K562 (cell line): Measurements from ENCODE around the gene PHF1. TPM values are rescaled to one million over a fixed set of nuclear protein-coding genes. Genes with fewer than 3 reads are reported as not detected.

ENCODE experiments used
- ARNT ChIP-seq, 2 experiments: fragments of 450-650 bp; IDR thresholded peaks; 2 replicates each; pipeline ENCODE4 v1.6.1; 2016; ENCODE audit warnings: mild to moderate bottlenecking in 1 of 2
- ATF1 ChIP-seq, 2 experiments: fragments of 450-650 bp in 1 of 2; IDR thresholded peaks; 2 replicates each; pipeline ENCODE4 v1.6.1; 2016; ENCODE audit warnings: missing compliant biosample characterization in 1 of 2, missing genetic modification characterization in 1 of 2
- CBFA2T3 ChIP-seq: fragments of 450-650 bp; IDR thresholded peaks from 2 replicates; pipeline ENCODE4 v1.6.1; 2017
- ELF1 ChIP-seq: fragments of 200-800 bp; sonication (Bioruptor generic); IDR thresholded peaks from 2 replicates; pipeline ENCODE4 v1.6.1; 2016; ENCODE audit warnings: missing genetic modification characterization, missing compliant biosample characterization
- FOXJ2 ChIP-seq: fragments of 200-800 bp; sonication (Bioruptor generic); IDR thresholded peaks from 2 replicates; pipeline ENCODE4 v1.6.1; 2016; ENCODE audit warnings: missing genetic modification characterization, missing compliant biosample characterization
- FOXK1 ChIP-seq: sonication (generic); formaldehyde crosslinking; IDR thresholded peaks from 2 replicates; pipeline ENCODE4 v1.8.0; 2022; ENCODE audit warnings: missing genetic modification reagents, mild to moderate bottlenecking, borderline replicate concordance
- HMG20B ChIP-seq: fragments of 250-450 bp; sonication (Bioruptor Pico); IDR thresholded peaks from 2 replicates; pipeline ENCODE4 v1.5.0; 2021; ENCODE audit warnings: mild to moderate bottlenecking
- HOMEZ ChIP-seq: fragments of 250-450 bp; sonication (Bioruptor Pico); IDR thresholded peaks from 2 replicates; pipeline ENCODE4 v1.4.0; 2020; ENCODE audit warnings: mild to moderate bottlenecking, moderate library complexity
- JUN ChIP-seq, 2 experiments: sonication (generic) in 1 of 2; formaldehyde crosslinking in 1 of 2; IDR thresholded peaks; 2 replicates each; pipeline versions ENCODE4 v1.6.1 to v1.8.0; 2012 to 2022; ENCODE audit warnings: borderline replicate concordance in 2 of 2, mild to moderate bottlenecking in 2 of 2, improper control_type of control experiment in 1 of 2, low read depth in 1 of 2, low read length in 1 of 2, missing genetic modification reagents in 1 of 2
- NRF1 ChIP-seq, 2 experiments: fragments of 450-650 bp; IDR thresholded peaks in 1 of 2; conservative IDR thresholded peaks in 1 of 2; 2 replicates each; pipeline ENCODE4 v1.6.1; 2014; ENCODE audit warnings: mild to moderate bottlenecking in 2 of 2
- RNF2 ChIP-seq: sonication (generic); IDR thresholded peaks from 2 replicates; pipeline ENCODE4 v1.6.1; 2016
- SAP30 ChIP-seq: fragments of 200-600 bp; sonication (generic); IDR thresholded peaks from 2 replicates; pipeline ENCODE4 v1.6.1; 2012; ENCODE audit warnings: borderline replicate concordance, low read depth, mild to moderate bottlenecking, moderate library complexity, low read length, control low read depth, inconsistent platforms; ENCODE audit not compliant: insufficient read depth, poor library complexity, severe bottlenecking
- SMAD2 ChIP-seq: fragments of 150-350 bp; IDR thresholded peaks from 2 replicates; pipeline ENCODE4 v1.6.1; 2014; ENCODE audit warnings: low read depth, mild to moderate bottlenecking, low read length
- SMARCA4 ChIP-seq: fragments of 450-650 bp; IDR thresholded peaks from 2 replicates; pipeline ENCODE4 v1.6.1; 2016
- SNAPC5 ChIP-seq: fragments of 250-450 bp; sonication (Bioruptor Pico); IDR thresholded peaks from 2 replicates; pipeline ENCODE4 v1.8.0; 2021; ENCODE audit warnings: moderate library complexity, mild to moderate bottlenecking, inconsistent platforms
- ZFP1 ChIP-seq: fragments of 450-650 bp; formaldehyde crosslinking; IDR thresholded peaks from 2 replicates; pipeline ENCODE4 v1.4.0; 2020; ENCODE audit warnings: mild to moderate bottlenecking, mixed read lengths
- ZKSCAN8 ChIP-seq: fragments of 200-800 bp; sonication (Bioruptor generic); IDR thresholded peaks from 2 replicates; pipeline ENCODE4 v1.6.1; 2016; ENCODE audit warnings: missing genetic modification characterization, missing compliant biosample characterization
- ZNF146 ChIP-seq: IDR thresholded peaks from one replicate; pipeline ENCODE4 v1.6.1; 2018; ENCODE audit warnings: missing compliant biosample characterization; ENCODE audit not compliant: unreplicated experiment
- ZNF316 ChIP-seq: fragments of 450-650 bp; IDR thresholded peaks from 2 replicates; pipeline ENCODE4 v1.6.1; 2016
- ZNF347 ChIP-seq: fragments of 450-650 bp; formaldehyde crosslinking; IDR thresholded peaks from 2 replicates; pipeline ENCODE4 v1.4.0; 2020; ENCODE audit warnings: low read depth, mild to moderate bottlenecking, moderate library complexity
- ZNF764 ChIP-seq: fragments of 250-450 bp; sonication (Bioruptor Pico); IDR thresholded peaks from 2 replicates; pipeline ENCODE4 v1.4.0; 2020; ENCODE audit warnings: low read depth, mild to moderate bottlenecking, moderate library complexity
- ZNF79 ChIP-seq: fragments of 250-450 bp; sonication (Bioruptor Pico); IDR thresholded peaks from 2 replicates; pipeline ENCODE4 v1.4.0; 2020; ENCODE audit warnings: low read depth, mild to moderate bottlenecking, moderate library complexity
- polyA plus RNA-seq, 8 experiments: library from polyadenylated mRNA; depleted of rRNA in 4 of 8; stranded (reverse) in 5 of 8; unstranded in 3 of 8; fragments of >200 nt; fragmentation: Nextera tagmentation in 2 of 8; fragmentation: Illumina TruSeq in 1 of 8; extraction: Ambion mirVana in 2 of 8; extraction: Trizol in 1 of 8; gene quantifications; 2 replicates each; pipeline versions ENCODE4 v1.2.1 to v1.2.3, GENCODE V29; 2011 to 2014; ENCODE audit warnings: inconsistent platforms in 1 of 8, missing spikeins in 1 of 8
- total RNA-seq, 7 experiments: library from RNA; depleted of rRNA in 6 of 7; stranded (reverse); fragments of >200 nt in 6 of 7; fragmentation: Illumina TruSeq in 2 of 7; extraction: Trizol in 2 of 7; gene quantifications; 2 replicates each; pipeline versions ENCODE4 v1.2.1 to v1.2.3, GENCODE V29; 2011 to 2021; ENCODE audit warnings: low replicate concordance in 1 of 7
- TF ChIP-seq, protein P1 (sequence below): fragments of 250-450 bp; sonication (Bioruptor Pico); IDR thresholded peaks from 2 replicates; pipeline ENCODE4 v1.9.0; 2021; ENCODE audit warnings: mild to moderate bottlenecking, inconsistent platforms
- TF ChIP-seq, protein P2 (sequence below): sonication (generic); formaldehyde crosslinking; IDR thresholded peaks from 2 replicates; pipeline ENCODE4 v1.8.0; 2023; ENCODE audit warnings: mild to moderate bottlenecking, missing genetic modification reagents

PHF1 gene
- total and polyA plus RNA-seq, 9 of the 15 experiments (the other 6 are each of a cell fraction or from before 2014, with no cell fraction given): 3.7 to 64.2 (median 33.7) TPM

DNA sequence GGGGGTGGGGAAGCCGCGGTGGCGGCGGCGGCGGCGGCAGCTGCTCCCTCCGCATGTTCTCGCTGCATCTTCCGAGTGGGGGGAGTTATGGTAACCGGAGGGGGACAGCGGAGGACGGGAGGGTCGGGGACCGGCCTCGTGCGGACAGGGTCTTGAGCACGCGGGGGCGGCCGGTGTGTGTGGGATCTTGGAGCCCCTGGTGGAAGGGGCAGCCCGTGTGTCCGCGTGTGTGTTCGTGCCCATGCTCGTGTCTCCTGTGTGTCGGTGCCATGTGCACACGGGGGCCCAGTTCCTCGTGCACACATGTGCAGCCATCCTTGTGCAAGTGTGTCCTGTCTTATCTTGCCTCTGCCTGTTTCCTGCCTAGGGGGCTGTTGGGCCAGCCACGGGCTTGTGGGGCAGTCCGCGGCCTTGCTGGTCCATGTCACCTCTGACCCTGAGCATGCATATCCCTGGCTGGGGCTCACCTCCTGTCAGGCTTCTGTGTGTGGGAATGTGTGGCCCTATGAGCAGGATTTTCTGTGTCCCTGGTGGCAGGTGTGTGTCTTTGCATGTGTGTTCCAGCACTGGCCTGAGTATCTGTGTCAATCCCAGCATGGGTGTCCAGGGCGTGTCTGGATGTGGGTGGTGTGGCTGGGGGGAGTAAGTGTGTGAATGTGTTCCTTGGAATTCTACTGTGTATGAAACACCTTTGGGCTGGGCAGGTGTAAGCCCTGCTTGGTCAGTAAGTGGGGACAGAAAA is 17.6 kb downstream of the PHF1 start (continued):
- TF ChIP-seq HOMEZ (CRISPR knock-in tag) (peak; percentile 90; the same call in 1 of the 2 replicates), ARNT (IDR thresholded peaks at IDR 0.05) (0 out of 4 replicates have a peak, but pooled peaks of 1 of the 2 experiments have one; percentile 28), ZFP1 (CRISPR knock-in tag) (no peak), ATF1 (CRISPR knock-in tag; IDR thresholded peaks at IDR 0.05) (no peak), ATF1 (tag; IDR thresholded peaks at IDR 0.05) (peak; percentile 46), SAP30 (peak; percentile 90), SMAD2 (no peak), ZNF347 (CRISPR knock-in tag) (no peak), NRF1 (conservative IDR thresholded peaks at IDR 0.05 in 1 of 2, IDR thresholded peaks at IDR 0.05 in 1 of 2) (peak; percentile 38 to 59), ZKSCAN8 (no peak), CBFA2T3 (peak; percentile 76), HMG20B (CRISPR knock-in tag) (no peak), FOXJ2 (no peak), ELF1 (tag) (no peak), JUN (IDR thresholded peaks at IDR 0.05; ENCODE audit: borderline replicate concordance, low read depth, low read length) (peak; percentile 37; the same call in 1 of the 2 replicates), JUN (CRISPR knock-in tag; IDR thresholded peaks at IDR 0.05; ENCODE audit: borderline replicate concordance) (peak; percentile 98), ZNF764 (CRISPR knock-in tag) (no peak), ZNF146 (CRISPR knock-in tag) (no peak), ZNF316 (0 out of 2 replicates have a peak, but pooled peaks have one; percentile 9), SMARCA4 (0 out of 2 replicates have a peak, but pooled peaks have one; percentile 33), FOXK1 (peak; percentile 98), ZNF79 (no peak), RNF2 (peak; percentile 85; the same call in 1 of the 2 replicates), SNAPC5 (no peak)
- TF ChIP-seq, protein P1, sequence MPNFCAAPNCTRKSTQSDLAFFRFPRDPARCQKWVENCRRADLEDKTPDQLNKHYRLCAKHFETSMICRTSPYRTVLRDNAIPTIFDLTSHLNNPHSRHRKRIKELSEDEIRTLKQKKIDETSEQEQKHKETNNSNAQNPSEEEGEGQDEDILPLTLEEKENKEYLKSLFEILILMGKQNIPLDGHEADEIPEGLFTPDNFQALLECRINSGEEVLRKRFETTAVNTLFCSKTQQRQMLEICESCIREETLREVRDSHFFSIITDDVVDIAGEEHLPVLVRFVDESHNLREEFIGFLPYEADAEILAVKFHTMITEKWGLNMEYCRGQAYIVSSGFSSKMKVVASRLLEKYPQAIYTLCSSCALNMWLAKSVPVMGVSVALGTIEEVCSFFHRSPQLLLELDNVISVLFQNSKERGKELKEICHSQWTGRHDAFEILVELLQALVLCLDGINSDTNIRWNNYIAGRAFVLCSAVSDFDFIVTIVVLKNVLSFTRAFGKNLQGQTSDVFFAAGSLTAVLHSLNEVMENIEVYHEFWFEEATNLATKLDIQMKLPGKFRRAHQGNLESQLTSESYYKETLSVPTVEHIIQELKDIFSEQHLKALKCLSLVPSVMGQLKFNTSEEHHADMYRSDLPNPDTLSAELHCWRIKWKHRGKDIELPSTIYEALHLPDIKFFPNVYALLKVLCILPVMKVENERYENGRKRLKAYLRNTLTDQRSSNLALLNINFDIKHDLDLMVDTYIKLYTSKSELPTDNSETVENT (CRISPR knock-in tag): peak; percentile 73; the same call in 1 of the 2 replicates
- TF ChIP-seq, protein P2, sequence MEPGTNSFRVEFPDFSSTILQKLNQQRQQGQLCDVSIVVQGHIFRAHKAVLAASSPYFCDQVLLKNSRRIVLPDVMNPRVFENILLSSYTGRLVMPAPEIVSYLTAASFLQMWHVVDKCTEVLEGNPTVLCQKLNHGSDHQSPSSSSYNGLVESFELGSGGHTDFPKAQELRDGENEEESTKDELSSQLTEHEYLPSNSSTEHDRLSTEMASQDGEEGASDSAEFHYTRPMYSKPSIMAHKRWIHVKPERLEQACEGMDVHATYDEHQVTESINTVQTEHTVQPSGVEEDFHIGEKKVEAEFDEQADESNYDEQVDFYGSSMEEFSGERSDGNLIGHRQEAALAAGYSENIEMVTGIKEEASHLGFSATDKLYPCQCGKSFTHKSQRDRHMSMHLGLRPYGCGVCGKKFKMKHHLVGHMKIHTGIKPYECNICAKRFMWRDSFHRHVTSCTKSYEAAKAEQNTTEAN (CRISPR knock-in tag): peak; percentile 95
